ENCODE results near the gene NUCB2.
"Not testable (repeated sequence)": the region's sequence is repeated elsewhere in the genome, so short reads cannot be mapped to it uniquely, and the experiment has no call there.

The NUCB2 gene

DNA sequence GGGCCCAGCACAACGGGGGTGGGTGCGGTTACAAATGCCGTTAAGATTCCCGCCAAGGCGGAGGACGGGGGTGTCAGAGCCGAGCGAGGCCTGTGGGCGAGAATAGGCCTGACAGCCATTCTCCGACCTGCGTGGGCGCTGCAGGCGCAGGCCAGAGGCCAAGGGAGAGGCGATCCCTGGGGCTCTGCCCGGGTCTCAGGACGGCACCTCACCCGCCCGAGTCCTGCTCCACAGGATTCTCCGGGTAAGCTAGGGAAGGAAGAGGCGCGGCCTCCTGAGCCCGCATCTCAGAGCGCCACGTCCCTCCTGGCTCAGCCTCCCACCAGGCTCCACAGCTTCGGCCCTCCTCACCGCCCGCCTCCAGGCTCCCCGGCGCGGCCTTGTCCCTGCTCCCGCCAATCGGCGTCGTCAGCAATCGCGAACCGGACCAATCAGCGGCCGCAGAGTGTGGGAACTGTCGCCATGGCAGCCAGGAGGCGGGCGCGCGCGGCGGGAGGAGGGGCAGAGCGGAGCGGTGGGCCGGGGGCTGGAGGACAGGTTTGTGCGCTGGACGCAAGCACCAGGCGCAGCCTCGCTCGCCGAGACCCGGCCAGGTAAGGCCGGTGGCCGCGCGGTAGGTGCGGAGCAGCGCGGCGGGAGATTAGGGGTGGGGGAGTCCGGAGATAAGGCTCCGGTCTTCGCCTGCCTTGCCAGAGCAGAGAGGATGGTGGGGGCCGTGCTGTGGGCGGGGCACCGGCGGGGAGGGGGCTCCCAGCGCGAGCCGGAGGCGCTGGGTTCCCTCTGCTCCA lies at the start of gene NUCB2:
NUCB2 (plus strand) TSS at position 504 of the 788 bp plus-strand sequence. CDS start 18,585 bp downstream, outside the sequence.
- H3K4me3 ChIP-seq (ENCODE audit: low read length): peak within 1 kb of the TSS; percentile 69
- no peak for TF ChIP-seq ZNF274 (IDR thresholded peaks at IDR 0.05; ENCODE audit: low read depth, low read length)

DNA sequence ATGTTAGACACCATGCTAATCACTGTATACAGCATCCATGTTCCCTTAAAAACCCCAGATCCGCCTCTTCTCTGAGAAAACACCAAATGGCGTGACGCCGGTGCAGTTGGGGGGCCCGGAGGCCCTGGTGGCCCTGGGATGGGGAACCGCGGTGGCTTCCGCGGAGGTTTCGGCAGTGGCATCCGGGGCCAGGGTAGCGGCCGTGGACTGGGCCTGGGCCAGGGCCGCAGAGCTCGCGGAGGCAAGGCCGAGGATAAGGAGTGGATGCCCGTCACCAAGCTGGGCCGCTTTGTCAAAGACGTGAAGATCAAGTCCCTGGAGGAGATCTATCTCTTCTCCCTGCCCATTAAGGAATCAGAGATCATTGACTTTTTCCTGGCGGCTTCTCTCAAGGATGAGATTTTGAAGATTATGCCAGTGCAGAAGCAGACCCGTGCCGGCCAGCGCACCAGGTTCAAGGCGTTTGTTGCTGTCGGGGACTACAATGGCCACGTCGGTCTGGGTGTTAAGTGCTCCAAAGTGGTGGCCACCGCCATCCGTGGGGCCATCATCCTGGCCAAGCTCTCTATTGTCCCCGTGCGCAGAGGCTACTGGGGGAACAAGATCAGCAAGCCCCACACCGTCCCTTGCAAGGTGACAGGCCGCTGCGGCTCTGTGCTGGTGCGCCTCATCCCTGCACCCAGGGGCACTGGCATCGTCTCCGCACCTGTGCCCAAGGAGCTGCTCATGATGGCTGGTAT lies 48.2 kb upstream of the NUCB2 start:
- not testable (repeated sequence) for H3K4me3 ChIP-seq (ENCODE audit: low read length)

DNA sequence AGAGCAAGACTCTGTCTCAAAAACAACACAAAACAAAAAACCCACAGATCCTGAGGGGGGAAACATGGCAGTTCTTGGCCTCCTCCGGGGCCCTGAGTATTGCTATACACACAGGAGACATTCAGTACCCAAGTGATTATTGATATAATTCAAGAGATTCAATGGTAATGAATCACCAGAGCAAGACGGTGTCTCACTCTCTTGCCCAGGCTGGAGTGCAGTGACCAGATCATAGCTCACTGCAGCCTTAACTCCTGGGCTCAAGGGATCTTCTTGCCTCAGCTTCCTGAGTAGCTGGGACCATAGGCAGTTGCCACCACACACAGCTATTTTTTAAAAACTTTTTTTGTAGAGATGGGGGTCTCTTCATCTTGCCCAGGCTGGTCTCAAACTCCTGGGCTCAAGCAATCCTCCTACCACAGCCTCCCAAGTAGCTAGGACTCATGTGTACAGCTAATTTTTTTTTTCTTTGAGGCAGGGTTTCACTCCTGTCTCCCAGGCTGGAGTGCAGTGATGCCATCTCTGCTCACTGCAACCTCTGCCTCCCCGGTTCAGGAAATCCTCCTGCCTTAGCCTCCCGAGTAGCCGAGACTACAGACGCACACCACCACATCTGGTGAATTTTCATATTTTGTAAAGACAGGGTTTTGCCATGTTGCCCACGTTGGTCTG lies 46.9 kb upstream of the NUCB2 start:
- no peak for TF ChIP-seq ZNF274 (IDR thresholded peaks at IDR 0.05; ENCODE audit: low read depth, low read length)
- no peak overlapping the region for H3K4me3 ChIP-seq (ENCODE audit: low read length)

DNA sequence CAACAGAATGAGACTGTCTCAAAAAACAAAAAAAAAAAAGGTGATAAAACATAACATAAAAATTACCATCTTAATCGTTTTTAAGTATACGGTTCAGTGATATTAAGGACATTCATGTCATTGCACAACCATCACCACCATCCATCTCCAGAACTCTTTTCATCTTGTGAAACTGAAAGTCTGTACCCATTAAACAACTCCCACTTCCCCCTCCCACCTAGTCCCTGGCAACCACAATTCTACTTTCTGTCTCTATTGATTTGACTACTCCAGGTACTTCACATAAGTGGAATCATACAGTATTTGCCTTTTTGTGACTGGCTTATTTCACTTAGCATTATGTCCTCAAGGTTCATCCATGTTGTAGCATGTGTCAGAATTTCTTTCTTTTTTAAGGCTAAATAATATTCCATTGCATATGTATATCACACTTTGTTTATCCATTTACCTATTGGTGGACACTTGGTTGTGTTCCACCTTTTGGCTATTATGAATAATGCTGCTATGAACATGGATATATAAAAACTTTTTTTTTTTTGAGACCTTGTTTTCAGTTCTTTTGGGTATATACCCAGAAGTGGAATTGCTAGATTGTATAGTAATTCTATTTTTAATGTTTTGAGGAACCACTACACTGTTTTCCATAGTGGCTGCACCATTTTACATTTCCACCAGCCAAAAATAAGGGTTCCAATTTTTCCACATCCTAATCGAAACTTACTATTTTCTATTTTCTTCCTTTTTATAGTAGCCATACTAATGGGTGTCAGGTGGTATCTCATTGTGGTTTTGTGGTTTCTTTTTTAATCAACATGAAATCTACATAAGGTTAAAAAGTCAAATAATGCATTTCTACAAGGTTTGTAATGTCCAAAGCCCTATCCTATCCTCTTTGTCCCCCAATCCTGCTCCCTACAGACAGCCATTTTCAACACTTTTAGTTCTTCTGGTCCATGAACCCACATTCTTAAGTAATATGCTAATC lies 45.4 kb upstream of the NUCB2 start:
- no peak for TF ChIP-seq ZNF274 (IDR thresholded peaks at IDR 0.05; ENCODE audit: low read depth, low read length)

DNA sequence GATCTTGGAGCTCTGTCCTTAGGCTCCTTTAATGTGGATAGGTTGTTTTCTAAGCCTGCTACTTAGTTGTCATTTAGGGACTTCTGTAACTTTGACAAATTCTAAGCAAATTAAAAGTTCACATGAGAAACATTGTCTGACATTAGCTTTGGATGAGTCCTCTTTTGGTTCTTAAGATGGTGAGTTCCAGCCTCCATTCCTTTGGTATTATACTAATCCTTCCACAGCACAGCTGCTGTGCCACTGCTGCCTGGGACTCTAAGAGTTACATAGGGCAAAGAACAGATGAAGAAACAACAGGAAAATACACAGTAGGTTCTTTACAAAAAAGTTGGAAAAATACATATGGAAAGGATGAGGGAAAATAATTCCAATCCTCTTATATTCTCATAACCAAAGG lies 43.4 kb upstream of the NUCB2 start:
- no peak overlapping the region for H3K4me3 ChIP-seq (ENCODE audit: low read length)
- TF ChIP-seq ZNF274 (IDR thresholded peaks at IDR 0.05; ENCODE audit: low read depth, low read length): no peak

More for the DNA sequence above, 45.4 kb upstream of the NUCB2 start:
- no peak overlapping the region; the same call in 1 of the 2 replicates for H3K4me3 ChIP-seq (ENCODE audit: low read length)

DNA sequence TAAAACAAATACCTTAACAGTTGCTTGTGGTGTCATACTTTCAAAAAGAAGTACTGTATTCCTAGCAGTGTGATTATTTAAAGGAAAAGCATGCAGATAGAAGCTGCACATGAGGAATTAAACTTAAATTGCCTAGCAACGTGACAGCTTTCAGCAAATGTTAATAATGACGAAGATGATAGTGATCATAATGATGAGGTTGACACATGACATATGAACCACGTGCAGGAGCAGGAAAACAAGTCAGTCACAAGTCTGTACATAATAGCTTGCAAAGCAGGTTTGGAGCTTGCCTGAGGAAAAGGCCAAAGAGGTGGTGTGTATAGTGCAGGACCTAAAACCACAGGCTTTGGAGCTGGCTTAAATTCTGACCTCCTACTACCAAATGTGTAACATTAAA lies 38.2 kb upstream of the NUCB2 start:
- no peak overlapping the region for H3K4me3 ChIP-seq (ENCODE audit: low read length)
- TF ChIP-seq ZNF274 (IDR thresholded peaks at IDR 0.05; ENCODE audit: low read depth, low read length): no peak

DNA sequence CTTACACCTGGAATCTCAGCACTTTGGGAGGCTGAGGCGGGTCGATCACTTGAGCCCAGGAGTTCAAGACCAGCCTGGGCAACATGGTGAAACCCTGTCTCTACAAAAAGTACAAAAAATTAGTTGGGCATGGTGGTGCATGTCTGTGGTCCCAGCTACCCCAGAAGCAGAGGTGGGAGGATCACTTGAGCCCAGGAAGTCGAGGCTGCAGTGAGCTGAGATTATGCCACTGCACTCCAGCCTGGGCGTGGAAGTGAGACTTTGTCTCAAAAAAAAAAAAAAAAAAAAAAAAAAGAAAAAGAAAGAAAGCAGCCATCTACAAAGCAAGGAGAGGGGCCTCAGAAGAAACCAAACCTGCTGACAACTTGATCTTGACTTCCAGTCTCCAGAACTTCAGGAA lies 36.6 kb upstream of the NUCB2 start:
- not testable (repeated sequence) for H3K4me3 ChIP-seq (ENCODE audit: low read length)

DNA sequence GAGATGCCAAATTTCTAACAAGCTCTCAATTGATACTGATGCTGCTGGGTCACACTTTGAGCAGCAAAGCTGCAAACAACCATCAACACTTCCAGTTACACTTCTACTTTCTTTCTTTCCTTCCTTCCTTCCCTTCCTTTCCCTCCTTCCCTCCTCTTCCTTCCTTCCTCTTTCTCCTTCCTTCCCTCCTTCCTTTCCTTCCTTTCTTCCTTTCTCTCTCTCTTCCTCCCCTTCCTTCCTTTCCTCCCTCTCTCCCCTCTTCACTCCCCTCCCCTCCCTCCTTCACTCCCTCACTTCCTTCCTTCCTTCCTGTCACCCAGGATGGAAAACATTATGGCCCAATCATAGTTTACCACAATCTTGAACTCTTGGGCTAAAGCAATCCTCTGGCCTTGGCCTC lies 35.8 kb upstream of the NUCB2 start:
- no peak for TF ChIP-seq ZNF274 (IDR thresholded peaks at IDR 0.05; ENCODE audit: low read depth, low read length)
- no peak overlapping the region for H3K4me3 ChIP-seq (ENCODE audit: low read length)

DNA sequence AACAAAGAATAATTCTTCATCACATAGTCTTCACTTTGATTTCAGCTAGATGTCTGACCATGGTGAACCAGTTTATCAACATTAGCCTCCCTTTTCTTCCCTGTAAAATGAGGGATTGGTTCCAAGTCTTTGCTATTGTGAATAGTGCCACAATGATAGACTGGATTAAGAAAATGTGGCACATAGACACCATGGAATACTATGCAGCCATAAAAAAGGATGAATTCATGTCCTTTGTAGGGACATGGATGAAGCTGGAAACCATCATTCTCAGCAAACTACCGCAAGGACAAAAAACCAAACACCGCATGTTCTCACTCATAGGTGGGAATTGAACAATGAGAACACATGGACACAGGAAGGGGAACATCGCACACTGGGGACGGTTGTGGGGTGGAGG lies 33.6 kb upstream of the NUCB2 start:
- not testable (repeated sequence) for H3K4me3 ChIP-seq (ENCODE audit: low read length)

DNA sequence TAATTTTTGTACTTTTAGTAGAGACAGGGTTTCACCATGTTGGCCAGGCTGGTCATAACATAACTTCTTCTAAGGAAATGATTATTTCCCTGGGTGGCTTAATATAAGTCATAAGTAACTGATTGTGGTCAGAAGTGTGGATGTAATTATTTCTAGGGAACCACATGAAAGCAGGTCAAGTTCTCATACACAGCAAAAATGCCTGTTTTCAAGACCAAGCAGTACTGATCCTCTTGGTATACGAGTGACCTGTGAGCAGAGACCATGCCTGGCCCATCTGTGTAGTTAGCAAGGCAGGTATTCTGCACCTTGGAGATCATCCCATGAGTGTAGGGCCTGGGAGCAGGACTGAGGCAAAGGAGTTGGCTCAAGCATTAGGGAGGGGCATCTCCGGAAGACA lies 32.5 kb upstream of the NUCB2 start:
- no peak for TF ChIP-seq ZNF274 (IDR thresholded peaks at IDR 0.05; ENCODE audit: low read depth, low read length)
- H3K4me3 ChIP-seq (ENCODE audit: low read length): no peak overlapping the region

DNA sequence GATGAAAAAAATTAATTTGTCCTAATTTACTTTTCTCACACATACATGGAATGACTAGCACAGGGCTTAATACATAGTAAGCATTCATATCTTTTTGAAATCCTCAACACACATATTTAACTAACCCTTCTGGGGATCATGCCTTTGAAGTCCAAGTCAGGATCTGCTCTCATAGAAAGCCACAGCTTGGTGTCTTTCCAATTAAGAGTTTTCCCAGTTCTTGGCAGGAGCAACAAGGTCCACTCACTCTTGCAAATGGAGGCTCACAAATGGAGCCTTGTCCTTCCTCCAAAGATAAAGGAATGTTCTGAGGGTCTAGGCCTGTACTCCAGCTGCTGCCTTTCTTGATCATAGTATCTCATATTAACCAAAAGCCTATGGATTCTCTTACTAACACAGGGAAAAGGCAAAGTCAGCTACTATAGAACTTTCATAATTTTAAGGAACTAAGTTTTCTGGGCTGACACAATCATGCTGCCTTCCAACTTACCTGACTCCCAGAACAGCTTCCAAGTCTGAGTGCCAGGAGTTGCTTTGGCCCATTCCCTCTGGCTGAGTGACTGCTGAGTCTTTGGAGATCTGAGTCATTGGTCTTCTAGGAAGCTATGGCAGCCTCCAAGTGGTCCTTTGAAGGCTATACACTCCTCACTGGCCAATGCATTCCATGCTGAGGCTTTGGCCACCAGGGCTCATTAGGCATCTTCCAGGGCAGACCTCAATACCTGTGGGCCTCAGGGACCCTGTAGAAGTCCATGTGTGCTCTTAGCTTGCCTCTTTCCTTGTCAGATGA lies 25.8 kb upstream of the NUCB2 start:
- no peak for TF ChIP-seq ZNF274 (IDR thresholded peaks at IDR 0.05; ENCODE audit: low read depth, low read length)
- H3K4me3 ChIP-seq (ENCODE audit: low read length): no peak overlapping the region

DNA sequence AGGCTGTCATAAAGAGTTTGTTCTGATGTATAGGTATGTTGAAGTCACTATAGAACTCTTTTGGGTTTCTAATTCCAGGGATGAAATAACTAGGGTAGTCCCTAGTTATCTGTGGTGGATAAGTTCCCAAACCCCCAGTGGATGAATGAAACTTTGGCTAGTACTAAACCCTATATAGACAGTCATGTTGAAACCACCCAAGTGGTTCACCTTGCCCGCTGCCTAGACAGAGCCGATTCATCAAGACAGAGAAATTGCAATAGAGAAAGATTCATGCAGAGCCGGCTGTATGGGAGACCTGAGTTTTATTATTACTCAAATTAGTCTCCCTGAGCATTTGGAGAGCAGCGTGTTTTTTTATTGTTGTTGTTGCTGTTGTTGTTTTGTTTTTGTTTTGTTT lies 23.8 kb upstream of the NUCB2 start:
- no peak overlapping the region for H3K4me3 ChIP-seq (ENCODE audit: low read length)
- TF ChIP-seq ZNF274 (IDR thresholded peaks at IDR 0.05; ENCODE audit: low read depth, low read length): no peak

DNA sequence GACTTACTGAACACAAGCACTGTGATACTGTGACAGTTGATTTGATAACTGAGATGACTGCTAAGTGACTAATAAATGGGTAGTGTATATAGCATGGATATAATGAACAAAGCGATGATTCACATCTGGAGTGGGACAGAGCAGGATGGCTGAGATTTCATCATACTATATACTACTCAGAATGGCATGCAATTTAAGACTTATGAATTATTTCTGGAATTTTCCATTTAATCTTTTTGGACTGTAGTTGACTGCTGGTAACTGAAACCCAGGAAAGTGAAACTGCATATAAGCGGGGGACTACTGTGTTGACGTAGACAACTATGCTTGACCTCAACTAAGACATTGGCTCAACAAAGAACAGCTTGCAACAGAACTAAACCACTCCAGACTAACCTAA lies 20.0 kb upstream of the NUCB2 start:
- TF ChIP-seq ZNF274 (IDR thresholded peaks at IDR 0.05; ENCODE audit: low read depth, low read length): no peak
- H3K4me3 ChIP-seq (ENCODE audit: low read length): no peak overlapping the region
